ENCODE data around the gene PLEKHG5.
"Not testable (repeated sequence)": the region's sequence is repeated elsewhere in the genome, so short reads cannot be mapped to it uniquely, and the experiment has no call there.

PLEKHG5 gene

GRCh38 chr1:6445062-6445763, 46.3 kb downstream of the PLEKHG5 start:
- DNase-seq: peak; percentile 43

- no peak for DNase-seq
These were observed 47.1 kb downstream of the PLEKHG5 start for GRCh38 chr1:6444377-6444776.

GRCh38 chr1:6443339-6444115, 47.9 kb downstream of the PLEKHG5 start:
- no peak for DNase-seq

- no peak for DNase-seq
These were observed 49.9 kb downstream of the PLEKHG5 start for GRCh38 chr1:6441586-6441985.

- DNase-seq: peak; percentile 74
These were observed 51.0 kb downstream of the PLEKHG5 start for GRCh38 chr1:6440198-6441126.

- DNase-seq: peak; percentile 74
These were observed 53.4 kb downstream of the PLEKHG5 start for GRCh38 chr1:6438047-6438525.

- not testable (repeated sequence) for DNase-seq
These were observed 54.3 kb downstream of the PLEKHG5 start for GRCh38 chr1:6437012-6437700.

- DNase-seq: not testable (repeated sequence)
These were observed 55.2 kb downstream of the PLEKHG5 start for GRCh38 chr1:6436277-6436676.

- no peak for DNase-seq
These were observed 55.9 kb downstream of the PLEKHG5 start for GRCh38 chr1:6435547-6435946.

- no peak for DNase-seq
These were observed 56.3 kb downstream of the PLEKHG5 start for GRCh38 chr1:6435129-6435528.

GRCh38 chr1:6434186-6434585, 57.3 kb downstream of the PLEKHG5 start:
- no peak for DNase-seq

GRCh38 chr1:6431645-6432579, 59.6 kb downstream of the PLEKHG5 start:
- not testable (repeated sequence) for DNase-seq

- DNase-seq: not testable (repeated sequence)
These were observed 61.6 kb downstream of the PLEKHG5 start for GRCh38 chr1:6429660-6430411.

- DNase-seq: not testable (repeated sequence)
These were observed 63.0 kb downstream of the PLEKHG5 start for GRCh38 chr1:6428453-6428852.

GRCh38 chr1:6427441-6428390, 63.8 kb downstream of the PLEKHG5 start:
- no peak for DNase-seq

GRCh38 chr1:6426972-6427350, 64.5 kb downstream of the PLEKHG5 start:
- no peak for DNase-seq

- no peak for DNase-seq
These were observed 65.0 kb downstream of the PLEKHG5 start for GRCh38 chr1:6426277-6426971.

GRCh38 chr1:6425658-6426057, 65.8 kb downstream of the PLEKHG5 start:
- DNase-seq: no peak

All from activated CD8-positive, alpha-beta memory T cell treated with anti-CD3 and anti-CD28 coated beads, Interleukin-2, amount 50 U/mL, for 4 hours (primary cell).